D721Med (cell line): ENCODE results near the gene SLC4A8.

Experiments used
- DNase-seq: peaks from one replicate; pipeline ENCODE4 v3.0.0; 2011; ENCODE audit warnings: low spot score; ENCODE audit not compliant: insufficient read length
- FAIRE-seq: peaks from 2 replicates; lab custom pipeline; 2011; peaks lifted over from hg19 to GRCh38; lab: Jason Lieb, UNC
- TF ChIP-seq, protein P1 (sequence below): IDR thresholded peaks from 2 replicates; pipeline ENCODE4 v1.5.1; 2012; ENCODE audit warnings: mild to moderate bottlenecking, control low read depth; ENCODE audit not compliant: insufficient read depth; ENCODE audit errors: missing control alignments

SLC4A8 gene

DNA sequence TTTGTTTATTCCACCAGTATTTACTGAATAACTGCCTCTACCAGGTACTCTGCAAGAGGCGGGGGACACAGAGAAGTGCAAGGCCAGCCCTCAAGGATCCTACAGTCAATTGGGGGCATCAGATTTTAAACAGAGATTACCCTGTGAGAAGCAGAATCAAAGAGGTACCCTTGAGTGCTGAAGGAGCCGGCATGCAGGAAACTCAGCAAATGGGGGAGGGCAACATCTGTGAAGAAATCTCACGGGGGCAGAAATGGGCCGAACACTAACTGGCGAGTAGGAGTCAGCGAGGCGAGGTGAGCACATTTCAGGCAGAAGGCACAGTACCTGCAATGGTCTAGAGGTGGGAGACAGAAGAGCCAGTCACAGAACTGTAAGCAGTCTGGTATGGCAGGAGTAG lies 42.5 kb upstream of the SLC4A8 start:
- FAIRE-seq: no peak
- TF ChIP-seq, protein P1, sequence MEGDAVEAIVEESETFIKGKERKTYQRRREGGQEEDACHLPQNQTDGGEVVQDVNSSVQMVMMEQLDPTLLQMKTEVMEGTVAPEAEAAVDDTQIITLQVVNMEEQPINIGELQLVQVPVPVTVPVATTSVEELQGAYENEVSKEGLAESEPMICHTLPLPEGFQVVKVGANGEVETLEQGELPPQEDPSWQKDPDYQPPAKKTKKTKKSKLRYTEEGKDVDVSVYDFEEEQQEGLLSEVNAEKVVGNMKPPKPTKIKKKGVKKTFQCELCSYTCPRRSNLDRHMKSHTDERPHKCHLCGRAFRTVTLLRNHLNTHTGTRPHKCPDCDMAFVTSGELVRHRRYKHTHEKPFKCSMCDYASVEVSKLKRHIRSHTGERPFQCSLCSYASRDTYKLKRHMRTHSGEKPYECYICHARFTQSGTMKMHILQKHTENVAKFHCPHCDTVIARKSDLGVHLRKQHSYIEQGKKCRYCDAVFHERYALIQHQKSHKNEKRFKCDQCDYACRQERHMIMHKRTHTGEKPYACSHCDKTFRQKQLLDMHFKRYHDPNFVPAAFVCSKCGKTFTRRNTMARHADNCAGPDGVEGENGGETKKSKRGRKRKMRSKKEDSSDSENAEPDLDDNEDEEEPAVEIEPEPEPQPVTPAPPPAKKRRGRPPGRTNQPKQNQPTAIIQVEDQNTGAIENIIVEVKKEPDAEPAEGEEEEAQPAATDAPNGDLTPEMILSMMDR: no peak

DNA sequence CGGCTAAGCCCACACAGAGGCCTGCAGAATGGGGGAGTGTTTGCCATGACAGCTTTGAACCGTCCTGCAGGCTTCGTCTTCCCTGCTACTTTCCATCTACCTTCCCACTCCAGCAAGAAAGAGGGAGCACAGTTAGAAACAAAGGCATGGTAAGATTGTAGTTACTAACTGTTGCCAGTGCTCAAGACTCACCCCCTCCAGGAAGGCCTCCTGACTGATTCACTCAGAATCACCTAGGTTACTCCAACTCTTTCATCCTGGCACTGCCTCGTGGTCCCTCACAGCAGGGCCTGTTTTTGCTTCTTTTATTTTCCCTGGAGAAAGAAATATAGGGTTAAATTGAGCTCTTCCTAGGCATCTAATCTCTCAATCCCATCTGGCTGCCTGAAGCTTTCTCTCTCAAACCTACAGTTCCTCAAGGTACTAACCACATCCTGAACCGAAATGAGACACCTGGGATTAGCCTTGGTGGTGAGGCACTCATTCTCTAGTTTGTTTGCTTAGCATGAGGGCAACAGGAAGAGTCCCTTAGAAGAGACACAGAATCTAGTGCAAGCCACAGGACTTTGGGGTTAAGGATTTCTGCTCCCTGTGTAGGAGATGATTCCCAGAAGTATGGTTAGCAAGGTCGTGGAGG lies 41.2 kb upstream of the SLC4A8 start:
- TF ChIP-seq, protein P1: no peak

More for the DNA sequence above, 42.5 kb upstream of the SLC4A8 start:
- DNase-seq: no peak

DNA sequence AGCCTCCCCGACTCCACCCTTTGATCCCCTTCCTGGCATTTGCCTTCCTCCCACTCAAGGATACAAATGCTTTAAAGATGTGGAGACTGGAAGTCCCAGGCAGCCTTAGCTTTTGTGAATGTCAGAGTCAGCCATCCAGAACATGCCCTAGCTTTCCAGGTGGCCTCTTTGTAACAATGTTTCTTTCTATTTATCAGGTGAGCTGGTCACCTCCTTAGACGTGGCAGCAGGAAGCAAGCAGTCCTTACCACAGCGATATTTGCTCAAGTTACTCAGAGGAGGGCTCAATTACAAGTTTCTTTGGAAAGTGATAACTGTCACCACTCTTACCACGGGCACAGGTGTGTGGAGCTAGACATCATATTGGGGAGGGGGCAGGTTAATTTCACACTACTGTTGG lies 38.3 kb upstream of the SLC4A8 start:
- DNase-seq (no peak), FAIRE-seq (no peak)

More for the DNA sequence above, 41.2 kb upstream of the SLC4A8 start:
- FAIRE-seq: no peak
- no peak for DNase-seq

DNA sequence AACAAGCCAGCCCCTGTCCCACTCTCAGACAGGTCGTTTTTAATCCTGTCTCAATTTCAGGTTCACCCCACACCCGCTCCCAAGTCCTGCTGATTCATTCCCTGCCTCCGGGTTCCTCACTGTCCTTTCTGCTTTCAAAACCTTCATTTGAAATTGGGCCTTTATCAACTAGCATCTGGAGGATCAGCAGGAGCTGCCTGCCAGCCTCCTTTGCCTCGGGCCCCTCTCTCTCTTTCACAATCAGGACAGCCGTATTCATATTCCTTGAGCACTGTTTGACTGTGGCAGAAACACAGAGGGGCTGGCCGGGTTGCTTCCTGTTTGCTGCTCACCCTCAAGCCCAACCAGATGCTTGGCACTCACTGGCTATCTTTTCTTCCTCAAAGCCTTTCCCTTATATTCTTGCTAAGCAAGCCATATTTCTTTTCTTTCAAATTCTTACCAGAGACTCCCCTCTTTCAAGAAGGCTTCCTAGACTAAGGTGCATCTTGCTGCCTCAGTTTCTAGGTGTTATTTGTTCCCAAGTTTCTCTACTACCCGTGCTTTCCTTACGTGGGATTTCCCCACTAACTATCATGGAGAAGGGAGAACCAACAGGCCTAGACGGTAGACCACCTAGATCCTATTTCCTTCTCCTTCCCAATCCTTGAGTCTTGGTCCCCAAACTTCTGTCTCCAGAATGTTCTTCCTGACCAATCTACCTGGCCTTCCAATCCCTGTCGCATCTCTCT lies 36.4 kb upstream of the SLC4A8 start:
- no peak for FAIRE-seq
- DNase-seq: no peak

More for the DNA sequence above, 38.3 kb upstream of the SLC4A8 start:
- TF ChIP-seq, protein P1: no peak

DNA sequence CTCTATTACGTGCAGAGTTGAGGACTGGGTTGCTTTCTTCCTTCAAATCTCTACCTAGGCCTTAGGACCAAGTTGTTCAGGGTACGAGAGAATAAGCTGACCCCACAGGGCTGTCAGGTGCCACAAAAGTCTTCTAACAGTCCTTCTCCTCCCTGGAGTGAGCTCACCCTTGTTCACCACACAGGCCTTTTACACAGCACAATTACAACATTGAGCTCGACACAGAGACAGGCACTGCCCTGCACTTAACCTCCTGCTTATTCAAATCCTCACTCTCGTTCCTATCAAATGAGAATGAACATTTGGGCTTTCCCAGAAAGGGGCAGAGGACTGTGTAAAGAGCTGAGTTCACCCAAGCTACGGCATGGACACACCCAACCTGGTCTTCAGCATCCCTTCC lies 35.8 kb upstream of the SLC4A8 start:
- DNase-seq: no peak
- TF ChIP-seq, protein P1: no peak
- FAIRE-seq: no peak

More for the DNA sequence above, 36.4 kb upstream of the SLC4A8 start:
- TF ChIP-seq, protein P1: no peak

DNA sequence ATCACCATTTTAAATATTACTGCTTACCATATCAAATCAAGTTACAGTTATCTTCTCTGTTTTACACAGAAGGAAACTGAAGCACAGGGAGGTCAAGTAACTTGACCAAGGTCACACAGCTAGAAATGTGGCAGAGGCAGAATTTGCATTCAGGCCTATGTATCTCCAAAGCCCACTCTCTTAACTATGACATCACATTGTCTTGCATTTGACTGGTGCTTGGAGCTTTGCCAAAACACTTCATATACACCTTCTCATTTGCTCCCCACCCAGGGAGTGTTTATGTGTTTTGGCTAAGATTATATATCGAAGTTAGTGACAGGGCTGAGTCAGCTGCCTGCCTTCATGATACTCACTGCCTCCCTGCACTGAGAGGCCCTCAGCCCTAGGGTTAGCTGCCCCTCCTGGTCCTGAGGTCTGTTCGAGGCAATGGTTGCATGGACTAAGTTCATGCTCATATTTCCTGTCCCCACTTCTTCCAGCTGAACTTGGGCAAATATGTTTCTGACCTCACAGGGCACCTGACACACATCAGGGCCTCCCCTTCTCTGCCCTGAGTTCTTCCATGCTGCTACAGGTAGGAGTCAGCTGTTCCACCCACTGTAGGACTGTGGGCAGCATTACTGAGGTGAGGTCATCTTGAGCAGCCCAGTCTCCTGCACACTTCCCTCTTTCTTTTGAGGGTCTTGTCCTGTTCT lies 35.2 kb upstream of the SLC4A8 start:
- TF ChIP-seq, protein P1: no peak
- FAIRE-seq: no peak
- DNase-seq: no peak
